Measurements from ENCODE around the gene ATF5.
"Not testable (repeated sequence)": the region's sequence is repeated elsewhere in the genome, so short reads cannot be mapped to it uniquely, and the experiment has no call there.

Gene ATF5

GRCh38 chr19:49968279-49968922 is 39.4 kb downstream of the ATF5 start:
- DNase-seq (ENCODE audit: low read depth, low spot score), result no peak
- no peak overlapping the region for H3K27ac ChIP-seq

- H3K27ac ChIP-seq; DNase-seq (ENCODE audit: low read depth, low spot score): not testable (repeated sequence)
Observed at GRCh38 chr19:49969355-49969754, 40.4 kb downstream of the ATF5 start.

GRCh38 chr19:49971991-49972411 is 43.0 kb downstream of the ATF5 start:
- DNase-seq (ENCODE audit: low read depth, low spot score), result no peak
- H3K27ac ChIP-seq, result no peak overlapping the region

- DNase-seq (ENCODE audit: low read depth, low spot score), result no peak
- no peak overlapping the region for H3K27ac ChIP-seq
Observed at GRCh38 chr19:49972841-49973240, 43.8 kb downstream of the ATF5 start.

DNA sequence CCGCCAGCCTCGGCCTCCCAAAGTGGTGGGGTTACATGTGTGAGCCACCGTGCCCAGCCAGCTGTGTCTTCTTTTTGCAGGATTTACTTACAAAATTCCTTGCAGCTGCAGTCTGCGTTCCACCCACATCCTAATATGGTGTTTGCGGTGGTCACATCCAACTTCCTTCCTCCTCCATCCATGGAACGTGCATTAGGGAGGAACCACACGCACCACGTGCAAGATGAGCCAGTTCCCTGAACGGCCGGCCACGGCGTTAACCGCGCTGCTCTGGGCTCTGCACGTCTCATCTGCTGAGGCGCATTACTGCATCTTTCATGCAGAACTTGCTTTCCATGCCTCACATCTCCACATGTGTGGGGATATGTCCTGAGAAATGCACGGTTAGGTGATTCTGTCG is 45.0 kb downstream of the ATF5 start:
- no peak overlapping the region for H3K27ac ChIP-seq
- DNase-seq (ENCODE audit: low read depth, low spot score), result no peak

- H3K27ac ChIP-seq, result no peak overlapping the region
- no peak for DNase-seq (ENCODE audit: low read depth, low spot score)
Observed at GRCh38 chr19:49975051-49975450, 46.0 kb downstream of the ATF5 start.

DNA sequence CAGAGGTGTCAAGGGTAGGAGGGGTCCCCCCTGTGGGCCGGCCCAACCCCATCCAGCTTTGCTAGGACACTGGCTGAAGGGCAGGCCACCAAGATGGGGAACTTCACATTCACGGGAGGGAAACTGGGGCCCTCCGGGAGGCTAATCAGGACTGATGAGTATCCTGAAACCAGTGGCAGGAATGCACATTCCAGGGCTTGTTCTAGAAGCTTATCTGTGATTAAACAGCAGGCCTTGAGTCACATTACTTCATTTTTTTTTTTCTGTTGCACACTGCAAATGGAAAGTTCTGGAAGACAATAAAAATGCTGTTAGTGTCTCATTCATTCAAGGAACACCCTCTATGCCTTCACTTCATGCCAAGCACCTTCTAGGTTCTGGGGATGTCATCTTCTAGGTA is 47.5 kb downstream of the ATF5 start:
- DNase-seq (ENCODE audit: low read depth, low spot score), result no peak
- no peak overlapping the region for H3K27ac ChIP-seq

- H3K27ac ChIP-seq, result no peak overlapping the region
- no peak for DNase-seq (ENCODE audit: low read depth, low spot score)
Observed at GRCh38 chr19:49977076-49977475, 48.1 kb downstream of the ATF5 start.

GRCh38 chr19:49977881-49978280 is 48.9 kb downstream of the ATF5 start:
- no peak overlapping the region for H3K27ac ChIP-seq
- no peak for DNase-seq (ENCODE audit: low read depth, low spot score)

DNA sequence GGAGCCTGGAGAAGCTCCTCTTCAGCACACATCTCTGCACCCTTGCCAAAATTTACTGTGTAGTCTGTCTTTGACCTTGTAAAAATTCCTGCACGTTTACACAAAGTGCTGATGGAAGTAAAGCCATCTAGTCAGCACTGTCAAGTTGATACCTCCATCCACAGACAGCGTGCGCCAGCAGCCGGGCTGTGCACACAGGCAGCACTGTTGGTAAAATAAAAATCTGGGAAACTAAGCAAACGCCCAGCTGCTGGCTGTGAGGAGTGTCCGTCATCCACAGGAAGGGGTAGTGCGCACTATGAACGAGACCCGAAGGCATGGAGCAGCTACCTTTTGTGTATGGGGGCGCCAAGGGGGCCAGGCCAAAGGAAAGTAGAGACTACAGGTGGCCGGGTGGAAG is 49.3 kb downstream of the ATF5 start:
- DNase-seq (ENCODE audit: low read depth, low spot score), result no peak
- no peak overlapping the region for H3K27ac ChIP-seq

- H3K27ac ChIP-seq, result no peak overlapping the region
- no peak for DNase-seq (ENCODE audit: low read depth, low spot score)
Observed at GRCh38 chr19:49981603-49982593, 52.9 kb downstream of the ATF5 start.
